CD14-positive monocyte (primary cell): ENCODE measurements around the gene FAM180A. TPM values are rescaled to one million over a fixed set of nuclear protein-coding genes. Genes with fewer than 3 reads are reported as not detected.
A peak's percentile ranks its signal among the peaks of the same experiment; 100 is the strongest.

ENCODE experiments used
- DNase-seq, 3 donors: peaks; one replicate each; pipeline ENCODE4 v3.0.0-alpha.2; 2011 to 2022
- H2AFZ ChIP-seq: 2 replicates; pipeline ENCODE4 v1.6.0; 2012; ENCODE audit warnings: mild to moderate bottlenecking, low read depth, low read length, inconsistent platforms; ENCODE audit not compliant: insufficient read depth, poor library complexity, severe bottlenecking
- H3K27ac ChIP-seq, 2 donors: 1 replicate in 1 of 2; 2 replicates in 1 of 2; pipeline ENCODE4 v1.5.1; 2012 to 2013; ENCODE audit warnings: low read length in 2 of 2, control low read depth in 1 of 2, inconsistent platforms in 1 of 2, low read depth in 1 of 2, mild to moderate bottlenecking in 1 of 2
- H3K27me3 ChIP-seq, 2 donors: one replicate each; pipeline versions ENCODE4 v1.6.0 to v1.6.1; 2011 to 2013; ENCODE audit warnings: low read length in 2 of 2; ENCODE audit not compliant: control insufficient read depth in 2 of 2, insufficient read depth in 2 of 2
- H3K36me3 ChIP-seq, 2 donors: replicated peaks in 1 of 2; 1 replicate in 1 of 2; 2 replicates in 1 of 2; pipeline versions ENCODE4 v1.5.1 to v1.6.1; 2012 to 2013; ENCODE audit warnings: low read length in 2 of 2, control low read depth in 1 of 2, inconsistent platforms in 1 of 2, mild to moderate bottlenecking in 1 of 2; ENCODE audit not compliant: insufficient read depth in 2 of 2, control insufficient read depth in 1 of 2
- H3K4me1 ChIP-seq, 2 donors: 1 replicate in 1 of 2; 2 replicates in 1 of 2; pipeline versions ENCODE4 v1.5.1 to v1.6.1; 2012 to 2013; ENCODE audit warnings: low read length in 2 of 2, control low read depth in 1 of 2, inconsistent platforms in 1 of 2, mild to moderate bottlenecking in 1 of 2, moderate library complexity in 1 of 2; ENCODE audit not compliant: insufficient read depth in 2 of 2, control insufficient read depth in 1 of 2
- H3K4me2 ChIP-seq: replicated peaks from 2 replicates; pipeline ENCODE3; 2012; ENCODE audit warnings: low read length, moderate library complexity, mild to moderate bottlenecking; ENCODE audit not compliant: poor library complexity, severe bottlenecking; ENCODE audit errors: extremely low read depth
- H3K4me3 ChIP-seq, 3 experiments: fragments of 200-600 bp in 1 of 3; sonication (generic) in 1 of 3; replicated peaks in 1 of 3; 1 replicate in 2 of 3; 2 replicates in 1 of 3; pipeline ENCODE4 v1.5.1; 2011 to 2013; ENCODE audit warnings: low read length in 3 of 3, mild to moderate bottlenecking in 3 of 3, control low read depth in 2 of 3, low read depth in 2 of 3, inconsistent platforms in 1 of 3, moderate library complexity in 1 of 3
- H3K79me2 ChIP-seq: 2 replicates; pipeline ENCODE4 v1.6.0; 2012; ENCODE audit warnings: mild to moderate bottlenecking, control low read depth, inconsistent platforms, low read length, moderate library complexity; ENCODE audit not compliant: insufficient read depth
- H3K9ac ChIP-seq: 2 replicates; pipeline ENCODE4 v1.6.0; 2017; ENCODE audit warnings: low read length, mild to moderate bottlenecking; ENCODE audit not compliant: insufficient read depth, poor library complexity, severe bottlenecking
- H3K9me3 ChIP-seq, 2 donors: replicated peaks in 1 of 2; 1 replicate in 1 of 2; 2 replicates in 1 of 2; pipeline versions ENCODE4 v1.5.1 to v1.6.1; 2012 to 2013; ENCODE audit warnings: low read length in 2 of 2, control low read depth in 1 of 2; ENCODE audit not compliant: control insufficient read depth in 1 of 2, insufficient read depth in 1 of 2
- H4K20me1 ChIP-seq: 2 replicates; pipeline ENCODE4 v1.6.0; 2012; ENCODE audit warnings: mild to moderate bottlenecking, low read length, control low read depth, moderate library complexity; ENCODE audit not compliant: insufficient read depth
- H3K27ac Mint-ChIP-seq, 7 donors: one replicate each; pipeline ENCODE4 v1.8.0; 2020; ENCODE audit warnings: mild to moderate bottlenecking in 7 of 7, mixed read lengths in 7 of 7, moderate library complexity in 6 of 7, inconsistent platforms in 2 of 7
- H3K27me3 Mint-ChIP-seq, 3 donors: one replicate each; pipeline ENCODE4 v1.8.0; 2021 to 2022; ENCODE audit warnings: low read depth in 3 of 3, mild to moderate bottlenecking in 3 of 3, mixed read lengths in 3 of 3, moderate library complexity in 3 of 3, inconsistent platforms in 1 of 3
- H3K36me3 Mint-ChIP-seq, 2 donors: one replicate each; pipeline ENCODE4 v1.8.0; 2020; ENCODE audit warnings: mixed read lengths in 2 of 2, inconsistent platforms in 1 of 2, mild to moderate bottlenecking in 1 of 2
- H3K4me1 Mint-ChIP-seq: one replicate; pipeline ENCODE4 v1.8.0; 2020; ENCODE audit warnings: mild to moderate bottlenecking, mixed read lengths
- H3K4me3 Mint-ChIP-seq, 2 donors: one replicate each; pipeline ENCODE4 v1.8.0; 2020; ENCODE audit warnings: mild to moderate bottlenecking in 2 of 2, mixed read lengths in 2 of 2, moderate library complexity in 1 of 2
- H3K9me3 Mint-ChIP-seq, 7 donors: one replicate each; pipeline ENCODE4 v1.8.0; 2020 to 2022; ENCODE audit warnings: mixed read lengths in 7 of 7, mild to moderate bottlenecking in 6 of 7, moderate library complexity in 6 of 7, inconsistent platforms in 2 of 7
- CTCF ChIP-seq: fragments of 200-600 bp; IDR thresholded peaks from one replicate; pipeline ENCODE4 v1.8.0; 2022; ENCODE audit warnings: antibody characterized with exemption, mild to moderate bottlenecking
- WGBS: methylation state at CpG from one replicate; pipeline ENCODE4 v1.1.5; 2013; ENCODE audit warnings: missing lambda C conversion rate; ENCODE audit not compliant: insufficient coverage; 5-methylcytosine and 5-hydroxymethylcytosine counted together
- intact Hi-C, 2 donors: fragments of 100-400 bp; cut with micrococcal nuclease; formaldehyde crosslinking; loops; one replicate each; pipeline versions ENCODE4 v1.15.0 to v1.15.1; 2023
- polyA plus RNA-seq, 3 donors: library from polyadenylated mRNA; depleted of rRNA in 1 of 3; unstranded in 2 of 3; stranded (reverse) in 1 of 3; fragments of 300-500 nt in 2 of 3; fragments of >200 nt in 1 of 3; fragmentation: Illumina TruSeq in 2 of 3; gene quantifications; 1 replicate in 2 of 3; 2 replicates in 1 of 3; pipeline ENCODE4 v1.2.3, GENCODE V29; 2012 to 2021

The FAM180A gene
- polyA plus RNA-seq, 3 donors: not detected

DNA sequence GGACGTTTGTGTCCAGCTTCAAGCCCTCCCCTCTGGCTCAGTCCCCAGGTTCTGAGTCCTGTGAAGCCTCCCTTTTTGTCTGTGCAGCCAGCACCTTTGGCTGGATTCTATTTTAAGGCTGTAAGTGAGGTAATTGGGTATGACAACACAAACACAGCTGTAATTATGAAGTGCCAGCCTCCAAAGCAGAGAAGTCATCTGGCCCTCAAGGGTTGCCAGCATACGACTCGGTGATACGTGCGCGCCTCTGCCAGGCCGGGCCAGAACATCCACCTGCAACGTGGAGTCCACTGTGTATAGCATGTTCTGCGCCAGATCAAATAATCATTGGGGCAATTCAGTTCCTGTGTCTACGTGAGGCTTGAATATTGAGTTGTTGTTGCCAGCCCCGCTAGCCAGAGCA is 6.7 kb upstream of the FAM180A start:
- no peaks in the 10 kb centered on the region for H3K4me1 ChIP-seq
- no peaks in the 10 kb centered on the region for H3K79me2 ChIP-seq
- peaks cover 0 to 6% (median 0%) of the 10 kb centered on the region in 7 donors for H3K9me3 Mint-ChIP-seq
- H3K9ac ChIP-seq: no peak overlapping the region
- H3K9me3 ChIP-seq: no peaks in the 10 kb centered on the region
- no peak overlapping the region for H3K4me3 ChIP-seq
- no peak for TF ChIP-seq CTCF
- H3K27me3 Mint-ChIP-seq: peaks cover 0 to 6% (median 6%) of the 10 kb centered on the region in 3 donors
- peaks cover 5% of the 10 kb centered on the region for H3K4me1 Mint-ChIP-seq
- no peak overlapping the region for H3K27ac Mint-ChIP-seq
- H3K36me3 Mint-ChIP-seq: no peaks in the 10 kb centered on the region
- no peaks in the 10 kb centered on the region for H3K36me3 ChIP-seq
- H3K27me3 ChIP-seq: no peaks in the 10 kb centered on the region
- H3K4me2 ChIP-seq: no peak overlapping the region
- intact Hi-C loops: no loop called here
- no peak overlapping the region for H3K27ac ChIP-seq
- no peaks in the 10 kb centered on the region for H4K20me1 ChIP-seq
- WGBS: 94% methylated on average over 10 of the region's 11 CpGs
- no peak overlapping the region for H3K4me3 Mint-ChIP-seq
- no peak for DNase-seq
- H2AFZ ChIP-seq: no peak overlapping the region

DNA sequence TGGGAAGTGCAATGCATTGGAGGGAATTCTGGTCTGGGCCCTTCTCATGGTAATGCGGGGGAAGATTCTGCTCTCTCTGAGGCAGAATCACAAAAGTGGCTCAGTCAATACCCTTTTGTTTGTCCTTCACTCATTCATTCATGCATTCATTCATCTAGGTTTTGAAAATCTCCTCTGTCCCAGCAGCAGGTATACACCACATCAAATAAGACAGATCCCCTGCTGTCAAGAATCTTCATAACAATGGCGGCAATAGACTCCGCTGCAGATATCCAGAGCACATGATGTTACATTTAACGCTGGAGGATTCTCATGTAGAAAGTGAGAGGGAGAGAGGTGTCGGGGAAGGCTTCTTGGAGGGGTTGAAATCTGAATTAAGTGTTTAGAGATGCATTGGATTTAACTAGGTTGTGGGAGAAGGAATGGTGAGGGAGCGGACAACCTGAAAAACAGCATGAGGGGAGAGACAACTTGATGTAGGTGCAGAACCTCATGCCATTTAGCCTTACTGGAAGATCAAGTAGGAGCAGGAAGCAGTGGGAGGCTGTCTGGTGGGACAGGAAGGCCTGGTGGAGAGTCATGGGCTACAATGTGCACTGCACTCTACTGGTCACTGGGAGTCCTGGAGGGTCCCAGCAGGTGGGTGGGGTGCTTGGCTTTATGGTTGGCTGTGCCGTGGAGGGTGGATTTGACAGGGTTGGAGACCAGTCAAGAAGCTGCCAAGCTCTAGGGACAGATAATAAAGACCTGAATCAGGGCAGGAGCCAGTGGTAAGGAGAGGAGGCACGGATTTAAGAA is 5.2 kb upstream of the FAM180A start:
- Histone ChIP-seq H3K27ac (no peak overlapping the region), H3K27me3 (no peaks in the 10 kb centered on the region), H2AFZ (no peak overlapping the region), H3K79me2 (no peaks in the 10 kb centered on the region), H3K9me3 (no peaks in the 10 kb centered on the region), H4K20me1 (no peaks in the 10 kb centered on the region), H3K4me1 (no peaks in the 10 kb centered on the region), H3K4me3 (no peak overlapping the region), H3K36me3 (no peaks in the 10 kb centered on the region), H3K9ac (no peak overlapping the region), H3K4me2 (no peak overlapping the region)
- no peak for DNase-seq
- H3K9me3 Mint-ChIP-seq: peaks cover 0 to 6% (median 0%) of the 10 kb centered on the region in 7 donors
- H3K4me1 Mint-ChIP-seq: peaks cover 5% of the 10 kb centered on the region
- peak overlapping the region in 1 of 7 donors; percentile 23 for H3K27ac Mint-ChIP-seq
- no peak overlapping the region for H3K4me3 Mint-ChIP-seq
- TF ChIP-seq CTCF: no peak
- no peaks in the 10 kb centered on the region for H3K36me3 Mint-ChIP-seq
- 92% methylated on average over 6 of the region's 8 CpGs for WGBS
- intact Hi-C loops: no loop called here
- peaks cover 0 to 6% (median 6%) of the 10 kb centered on the region in 3 donors for H3K27me3 Mint-ChIP-seq
